Uterus (tissue), 2 donors: ENCODE data around the gene IDI2.

Experiments used
- CTCF ChIP-seq, 4 experiments: fragments of 200-600 bp in 2 of 4; fragments of 450-650 bp in 2 of 4; sonication (generic) in 2 of 4; IDR thresholded peaks; one replicate each; pipeline ENCODE4 v1.5.1; 2016 to 2019; ENCODE audit warnings: antibody characterized with exemption in 4 of 4, mild to moderate bottlenecking in 2 of 4, moderate library complexity in 1 of 4
- POLR2A ChIP-seq, 2 donors: fragments of 450-650 bp; IDR thresholded peaks; one replicate each; pipeline ENCODE4 v1.6.1; 2016; ENCODE audit warnings: antibody characterized with exemption in 2 of 2, mild to moderate bottlenecking in 1 of 2, moderate library complexity in 1 of 2

GRCh38 chr10:1059902-1060301, 34.2 kb upstream of the IDI2 start:
- TF ChIP-seq CTCF (IDR thresholded peaks at IDR 0.05) (no peak), POLR2A (IDR thresholded peaks at IDR 0.05) (no peak)
